GM06990 (cell line): ENCODE data around the gene C11orf24.
A peak's percentile ranks its signal among the peaks of the same experiment; 100 is the strongest.

Experiments used
- DNase-seq: peaks from one replicate; pipeline ENCODE4 v3.0.0-alpha.2; 2011; ENCODE audit not compliant: insufficient read length; ENCODE audit errors: extremely low read depth
- H3K27me3 ChIP-seq: replicated peaks from 2 replicates; pipeline ENCODE4 v1.6.0; 2011; ENCODE audit warnings: low read length; ENCODE audit not compliant: control insufficient read depth, insufficient read depth
- H3K36me3 ChIP-seq: 2 replicates; pipeline ENCODE4 v1.5.1; 2011; ENCODE audit warnings: low read length; ENCODE audit not compliant: control insufficient read depth, insufficient read depth
- H3K4me3 ChIP-seq: replicated peaks from 2 replicates; pipeline ENCODE4 v1.5.1; 2011; ENCODE audit warnings: low read depth, mild to moderate bottlenecking, control low read depth, low read length
- TF ChIP-seq, protein P1 (sequence below): IDR thresholded peaks from 2 replicates; pipeline ENCODE4 v1.5.1; 2011; ENCODE audit warnings: low read length, control low read depth, mild to moderate bottlenecking, inconsistent platforms; ENCODE audit not compliant: insufficient read depth, poor library complexity, severe bottlenecking

Gene C11orf24

DNA sequence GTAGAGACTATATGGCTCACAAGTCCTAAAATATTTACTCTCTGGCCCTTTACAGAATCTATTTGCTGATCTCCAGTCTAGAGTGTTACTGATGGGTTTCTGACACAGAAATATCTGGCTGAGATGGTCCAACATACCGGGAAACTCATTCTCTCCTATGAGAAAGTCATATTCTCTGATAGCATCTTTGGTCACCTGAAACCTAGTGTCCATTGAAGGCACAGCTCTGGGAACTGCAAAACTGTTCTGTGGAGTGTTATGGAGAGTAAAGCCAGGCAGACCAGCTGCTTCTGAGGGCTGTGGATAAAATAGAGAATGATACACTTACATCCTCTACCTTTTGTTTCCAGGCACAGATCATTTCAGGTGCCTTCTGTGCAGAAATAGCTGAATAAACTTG lies 2.5 kb upstream of the C11orf24 start:
- Histone ChIP-seq H3K4me3 (no peak overlapping the region), H3K27me3 (no peaks in the 10 kb centered on the region), H3K36me3 (no peaks in the 10 kb centered on the region)
- TF ChIP-seq, protein P1, sequence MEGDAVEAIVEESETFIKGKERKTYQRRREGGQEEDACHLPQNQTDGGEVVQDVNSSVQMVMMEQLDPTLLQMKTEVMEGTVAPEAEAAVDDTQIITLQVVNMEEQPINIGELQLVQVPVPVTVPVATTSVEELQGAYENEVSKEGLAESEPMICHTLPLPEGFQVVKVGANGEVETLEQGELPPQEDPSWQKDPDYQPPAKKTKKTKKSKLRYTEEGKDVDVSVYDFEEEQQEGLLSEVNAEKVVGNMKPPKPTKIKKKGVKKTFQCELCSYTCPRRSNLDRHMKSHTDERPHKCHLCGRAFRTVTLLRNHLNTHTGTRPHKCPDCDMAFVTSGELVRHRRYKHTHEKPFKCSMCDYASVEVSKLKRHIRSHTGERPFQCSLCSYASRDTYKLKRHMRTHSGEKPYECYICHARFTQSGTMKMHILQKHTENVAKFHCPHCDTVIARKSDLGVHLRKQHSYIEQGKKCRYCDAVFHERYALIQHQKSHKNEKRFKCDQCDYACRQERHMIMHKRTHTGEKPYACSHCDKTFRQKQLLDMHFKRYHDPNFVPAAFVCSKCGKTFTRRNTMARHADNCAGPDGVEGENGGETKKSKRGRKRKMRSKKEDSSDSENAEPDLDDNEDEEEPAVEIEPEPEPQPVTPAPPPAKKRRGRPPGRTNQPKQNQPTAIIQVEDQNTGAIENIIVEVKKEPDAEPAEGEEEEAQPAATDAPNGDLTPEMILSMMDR: no peak
- DNase-seq: no peak

GRCh38 chr11:68273026-68273738 lies 1.4 kb upstream of the C11orf24 start:
- Histone ChIP-seq H3K27me3 (no peaks in the 10 kb centered on the region), H3K4me3 (peak overlapping the region; percentile 81), H3K36me3 (no peaks in the 10 kb centered on the region)
- TF ChIP-seq, protein P1: no peak
- DNase-seq: no peak

- DNase-seq: peak; percentile 72
- TF ChIP-seq, protein P1: peak; percentile 57
These were observed 571 bp downstream of the C11orf24 start for GRCh38 chr11:68271023-68271780.

GRCh38 chr11:68270196-68271022 lies 1.4 kb downstream of the C11orf24 start:
- DNase-seq: no peak
- Histone ChIP-seq H3K4me3 (peak overlapping the region; percentile 98), H3K36me3 (peaks cover 12% of the 10 kb centered on the region), H3K27me3 (no peaks in the 10 kb centered on the region)
- TF ChIP-seq, protein P1: no peak

More at GRCh38 chr11:68271023-68271780, 571 bp downstream of the C11orf24 start:
- Histone ChIP-seq H3K4me3 (peak overlapping the region; percentile 98), H3K27me3 (no peaks in the 10 kb centered on the region), H3K36me3 (peaks cover 9% of the 10 kb centered on the region)

- peaks cover 15% of the 10 kb centered on the region for H3K36me3 ChIP-seq
- peak overlapping the region; percentile 98 for H3K4me3 ChIP-seq
- TF ChIP-seq, protein P1: no peak
- H3K27me3 ChIP-seq: no peaks in the 10 kb centered on the region
- no peak for DNase-seq
These were observed 2.2 kb downstream of the C11orf24 start for GRCh38 chr11:68269414-68270081.
